GM19043 (cell line): ENCODE measurements around the gene NDUFS6.
"Not testable (repeated sequence)": the region's sequence is repeated elsewhere in the genome, so short reads cannot be mapped to it uniquely, and the experiment has no call there.

Experiments used
- ATAC-seq: cut with Tn5 transposase; IDR thresholded peaks from one replicate; pipeline ENCODE4 v1.9.1; 2021; ENCODE audit warnings: low read depth; ENCODE audit not compliant: unreplicated experiment

Gene NDUFS6

GRCh38 chr5:1814183-1815020 lies 13.2 kb downstream of the NDUFS6 start:
- ATAC-seq, result no peak

DNA sequence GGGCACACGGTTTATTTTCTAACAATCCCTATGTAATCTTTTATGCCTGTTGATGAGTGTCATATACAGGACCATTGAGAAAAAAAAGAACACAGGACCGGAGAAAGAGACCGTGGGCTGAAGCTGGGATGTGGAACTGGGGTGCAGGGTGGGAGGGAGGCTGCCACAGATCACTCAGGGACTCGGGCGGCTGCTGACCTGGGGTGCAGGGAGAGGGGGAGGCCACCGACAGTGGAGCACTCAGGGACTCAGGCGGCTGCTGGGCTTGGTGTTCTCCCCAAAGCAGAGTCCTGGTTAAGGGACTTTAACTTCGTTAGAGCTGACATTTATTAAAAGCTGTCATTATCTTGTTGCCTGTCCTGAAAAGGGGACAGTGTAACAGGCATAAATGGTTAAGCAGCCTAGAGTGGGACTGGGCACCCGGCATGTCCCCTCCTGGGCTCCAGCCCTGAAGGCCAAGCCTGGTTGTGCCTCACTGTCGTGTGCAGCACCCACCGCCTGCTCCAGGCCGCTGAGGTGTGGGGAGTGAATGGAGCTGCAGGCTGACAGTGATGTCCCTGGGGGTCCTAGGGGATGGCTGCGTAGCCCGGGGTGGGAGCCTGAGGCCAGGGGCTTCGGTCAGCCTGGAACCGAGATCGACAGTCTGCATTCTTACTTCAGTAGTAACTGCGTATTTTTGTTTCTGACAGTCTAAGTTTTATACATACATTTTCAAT lies 14.0 kb downstream of the NDUFS6 start:
- ATAC-seq, result no peak

- no peak for ATAC-seq
Observed at GRCh38 chr5:1815881-1816292, 14.7 kb downstream of the NDUFS6 start.

DNA sequence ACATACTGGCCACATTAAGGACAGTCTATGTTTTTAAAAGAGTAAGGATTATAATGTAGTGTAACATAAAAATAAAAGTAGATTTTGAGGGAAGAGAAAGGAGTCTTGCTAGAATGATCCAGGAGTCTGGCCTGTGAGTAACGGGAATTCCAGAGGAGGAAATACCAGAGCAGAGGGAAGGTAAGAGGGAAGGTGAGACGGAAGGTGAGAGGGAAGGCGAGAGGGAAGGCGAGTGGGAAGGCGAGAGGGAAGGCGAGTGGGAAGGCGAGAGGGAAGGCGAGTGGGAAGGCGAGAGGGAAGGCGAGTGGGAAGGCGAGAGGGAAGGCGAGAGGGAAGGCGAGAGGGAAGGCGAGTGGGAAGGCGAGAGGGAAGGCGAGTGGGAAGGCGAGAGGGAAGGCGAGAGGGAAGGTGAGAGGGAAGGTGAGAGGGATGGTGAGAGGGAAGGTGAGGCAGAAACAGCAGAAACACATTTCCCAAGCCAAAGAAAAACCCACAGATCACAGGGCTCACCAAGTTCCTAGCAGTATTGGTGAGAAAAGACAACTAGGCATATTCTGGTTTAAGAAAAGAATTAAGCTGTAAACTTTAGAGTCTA lies 15.4 kb downstream of the NDUFS6 start:
- ATAC-seq, result not testable (repeated sequence)

DNA sequence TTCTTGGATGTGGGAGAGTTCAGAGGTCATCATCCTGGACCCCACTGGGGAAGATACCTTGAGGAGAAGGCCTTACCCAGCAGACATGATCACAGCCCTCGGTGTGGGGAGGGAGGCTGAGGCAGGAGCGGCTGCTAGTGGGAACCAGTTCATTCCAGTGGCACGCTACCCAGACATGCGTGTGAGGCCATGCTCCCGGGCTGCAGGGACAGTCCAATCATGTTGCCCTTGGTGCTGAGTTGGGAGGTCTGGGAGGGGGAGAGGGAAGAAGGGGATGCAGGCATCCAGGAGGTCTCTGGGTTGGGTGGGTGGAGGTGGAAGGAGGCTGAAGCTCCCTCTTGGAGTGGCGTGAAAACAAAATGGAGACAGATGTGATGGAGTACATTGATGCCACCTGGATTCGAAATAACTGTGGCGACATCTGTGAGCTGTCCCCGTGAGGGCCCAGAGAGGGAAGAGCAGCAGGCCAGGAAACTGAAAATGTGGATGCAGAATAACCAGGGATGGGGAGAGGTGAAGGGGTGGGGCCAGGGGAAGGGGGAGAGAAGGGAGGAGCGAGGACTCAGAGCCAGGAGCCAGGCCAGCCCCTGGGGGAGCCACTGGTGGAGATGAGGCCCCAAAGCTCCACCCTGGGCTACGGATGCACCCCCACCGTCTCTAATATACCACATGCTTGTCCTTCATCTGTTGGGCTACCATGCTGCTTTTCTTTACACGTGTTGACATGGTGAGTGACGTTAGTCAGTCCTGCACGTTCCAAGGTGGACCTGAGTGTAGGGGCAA lies 16.2 kb downstream of the NDUFS6 start:
- no peak for ATAC-seq

DNA sequence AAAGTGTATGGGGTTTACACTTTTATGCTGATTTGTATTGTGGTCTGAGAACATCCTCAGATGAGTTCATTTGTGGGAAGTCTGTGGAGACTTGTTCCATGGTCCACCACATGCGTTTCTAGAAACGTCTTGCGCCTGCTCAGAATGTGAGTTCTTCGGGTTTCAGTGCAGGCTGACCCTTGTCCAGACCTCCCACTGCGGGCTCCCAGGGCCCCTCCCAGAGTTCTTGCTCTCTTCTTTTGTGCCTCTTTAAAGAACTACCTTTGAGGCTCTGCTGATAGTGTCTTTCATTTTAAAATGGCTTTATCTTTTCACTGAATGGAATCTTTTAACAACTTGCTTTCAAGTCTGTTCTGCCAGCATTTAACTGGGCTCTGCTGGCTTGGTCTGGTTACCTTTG lies 17.6 kb downstream of the NDUFS6 start:
- no peak for ATAC-seq

GRCh38 chr5:1819458-1819857 lies 18.3 kb downstream of the NDUFS6 start:
- ATAC-seq, result no peak

DNA sequence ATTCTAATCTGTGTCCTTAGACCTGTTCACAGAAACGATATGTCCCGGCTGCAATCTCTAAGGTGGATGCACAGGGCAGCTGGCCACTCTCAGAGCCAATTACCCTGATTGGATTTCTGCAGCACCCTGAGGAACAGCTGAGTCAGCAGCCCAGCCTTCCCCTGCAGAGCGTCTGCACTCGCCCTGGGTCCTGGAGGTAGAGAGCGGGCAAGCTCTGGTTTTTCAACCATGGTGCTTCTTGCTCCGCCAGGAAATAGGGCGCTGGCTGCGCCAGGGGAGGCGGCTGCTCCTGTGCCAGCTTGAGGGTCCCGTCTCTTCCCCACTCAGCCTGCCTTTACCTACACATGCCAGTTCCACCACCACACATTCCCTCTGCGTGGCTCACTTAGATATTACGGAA lies 19.2 kb downstream of the NDUFS6 start:
- ATAC-seq, result no peak

- no peak for ATAC-seq
Observed at GRCh38 chr5:1820926-1821325, 19.7 kb downstream of the NDUFS6 start.

DNA sequence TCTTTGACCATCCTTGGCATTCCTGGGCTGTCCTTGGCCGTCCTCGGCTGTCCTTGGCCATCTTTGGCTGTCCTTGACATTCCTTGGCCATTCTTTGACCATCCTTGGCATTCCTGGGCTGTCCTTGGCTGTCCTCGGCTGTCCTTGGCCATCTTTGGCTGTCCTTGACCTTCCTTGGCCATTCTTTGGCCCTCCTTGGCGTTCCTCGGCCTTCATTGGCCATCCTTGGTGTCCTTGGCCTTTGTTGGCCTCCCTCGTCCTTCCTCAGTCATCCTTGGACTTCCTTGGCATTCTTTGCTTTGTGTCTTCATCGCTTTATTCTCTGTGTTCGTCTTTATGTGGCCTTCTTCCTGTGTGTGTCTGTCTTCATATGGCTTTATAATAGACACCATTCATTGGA lies 20.7 kb downstream of the NDUFS6 start:
- ATAC-seq, result no peak

DNA sequence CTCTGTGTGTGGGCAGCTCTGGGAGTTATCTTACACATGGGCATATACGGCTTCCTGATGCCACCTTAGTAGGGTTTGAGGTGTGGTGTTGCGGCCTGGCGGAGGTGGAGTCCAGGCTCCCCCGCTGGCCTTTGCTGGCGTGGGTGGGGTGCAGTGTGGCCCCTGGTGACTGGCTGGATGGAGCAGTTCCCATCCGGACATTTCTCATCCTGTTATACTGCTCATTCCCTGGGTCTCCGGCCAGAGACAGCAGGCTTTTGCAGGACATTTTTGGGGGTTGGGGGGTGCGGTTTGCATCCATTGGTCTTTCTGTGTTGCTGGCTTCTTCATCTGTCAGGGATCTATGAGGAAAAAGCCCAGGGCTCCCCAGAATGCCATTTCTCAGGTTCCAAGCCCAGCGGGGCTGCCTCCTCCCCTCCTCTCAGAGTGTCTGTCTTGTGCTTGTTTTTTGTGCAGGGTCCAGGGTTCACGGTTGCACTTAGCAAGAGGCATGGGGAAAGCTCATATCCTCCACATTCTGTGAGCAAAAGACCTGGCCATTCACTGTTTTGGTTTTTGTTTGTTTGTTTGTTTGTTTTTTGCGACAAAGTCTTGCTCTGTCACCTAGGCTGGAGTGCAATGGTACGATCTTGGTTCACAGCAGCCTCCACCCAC lies 22.3 kb downstream of the NDUFS6 start:
- no peak for ATAC-seq

DNA sequence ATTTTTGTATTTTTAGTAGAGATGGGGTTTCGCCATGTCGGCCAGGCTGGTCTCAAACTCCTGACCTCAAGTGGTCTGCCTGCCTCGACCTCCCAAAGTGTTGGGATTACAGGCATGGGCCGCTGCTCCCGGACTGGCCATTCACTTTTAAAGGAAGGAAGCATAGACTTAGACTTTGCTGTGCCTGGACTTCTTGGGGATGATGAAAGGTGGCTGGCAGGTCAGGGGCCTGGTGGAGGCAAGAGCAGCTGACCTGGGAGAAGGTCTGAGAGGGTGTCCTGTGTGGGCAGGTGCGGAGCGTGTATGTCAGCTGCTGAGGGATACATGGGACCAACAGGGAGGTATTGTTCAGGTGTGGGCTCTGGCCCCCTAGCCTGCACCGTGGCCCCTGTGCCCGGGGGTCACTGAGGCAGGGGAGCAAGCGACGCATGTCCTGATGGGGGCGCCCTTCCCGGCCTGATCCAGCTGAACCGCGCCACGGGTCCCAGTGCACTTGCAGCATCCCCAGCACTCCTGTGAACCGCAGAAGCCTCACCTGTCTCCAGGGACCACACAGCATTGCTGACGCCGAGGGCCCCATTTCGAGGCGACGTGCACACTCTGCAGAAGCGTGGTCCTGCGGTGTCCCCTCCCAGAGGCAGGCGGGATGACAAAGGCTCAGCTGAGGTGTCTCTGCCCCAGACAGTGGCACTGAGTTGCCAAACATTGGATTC lies 23.1 kb downstream of the NDUFS6 start:
- ATAC-seq, result no peak

DNA sequence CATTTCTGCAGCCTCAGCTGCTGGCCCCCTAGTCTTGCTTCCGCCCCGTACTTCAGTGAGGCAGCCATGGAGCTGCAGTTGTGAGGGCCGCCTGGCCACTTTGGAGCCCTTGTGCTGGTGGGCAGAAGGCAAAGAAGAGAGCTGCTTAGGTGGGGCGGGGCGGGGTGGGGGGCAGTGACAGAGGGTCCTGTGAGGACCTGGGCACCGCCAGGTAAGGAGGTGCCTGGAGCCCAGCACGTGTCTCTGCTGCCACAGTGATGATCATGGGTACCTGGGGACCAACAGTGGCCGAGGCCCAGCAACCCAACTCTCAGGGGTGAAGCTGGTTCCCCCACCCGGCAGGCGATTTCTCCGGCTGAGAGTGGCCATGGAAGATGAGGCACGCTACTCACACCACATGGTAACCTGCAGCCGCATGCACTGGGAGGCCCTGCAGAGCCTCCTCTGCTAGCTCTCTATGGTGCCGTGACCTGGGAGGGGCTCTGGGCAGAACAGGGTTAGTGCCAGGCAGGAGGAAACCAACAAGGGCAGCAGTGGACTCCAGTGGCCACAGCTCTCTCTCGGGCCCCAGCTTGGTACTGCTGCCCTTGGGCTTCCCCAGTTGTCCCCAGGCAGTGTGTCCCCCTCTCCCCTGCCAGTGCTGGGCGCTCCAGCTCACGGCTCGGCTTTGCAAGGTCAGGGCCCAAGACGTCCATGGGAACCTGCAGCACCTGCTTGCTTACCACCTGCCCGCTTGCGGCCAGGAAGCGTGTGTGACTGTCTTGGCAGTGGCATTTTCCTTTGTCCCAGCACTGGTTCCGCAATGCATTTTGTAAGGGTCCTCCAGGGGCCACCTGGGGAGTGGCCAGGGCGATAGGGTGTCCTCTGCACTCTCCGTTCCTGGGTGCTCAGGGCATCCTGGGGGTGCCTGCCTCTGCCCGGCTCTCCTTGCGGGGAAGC lies 24.0 kb downstream of the NDUFS6 start:
- no peak for ATAC-seq

DNA sequence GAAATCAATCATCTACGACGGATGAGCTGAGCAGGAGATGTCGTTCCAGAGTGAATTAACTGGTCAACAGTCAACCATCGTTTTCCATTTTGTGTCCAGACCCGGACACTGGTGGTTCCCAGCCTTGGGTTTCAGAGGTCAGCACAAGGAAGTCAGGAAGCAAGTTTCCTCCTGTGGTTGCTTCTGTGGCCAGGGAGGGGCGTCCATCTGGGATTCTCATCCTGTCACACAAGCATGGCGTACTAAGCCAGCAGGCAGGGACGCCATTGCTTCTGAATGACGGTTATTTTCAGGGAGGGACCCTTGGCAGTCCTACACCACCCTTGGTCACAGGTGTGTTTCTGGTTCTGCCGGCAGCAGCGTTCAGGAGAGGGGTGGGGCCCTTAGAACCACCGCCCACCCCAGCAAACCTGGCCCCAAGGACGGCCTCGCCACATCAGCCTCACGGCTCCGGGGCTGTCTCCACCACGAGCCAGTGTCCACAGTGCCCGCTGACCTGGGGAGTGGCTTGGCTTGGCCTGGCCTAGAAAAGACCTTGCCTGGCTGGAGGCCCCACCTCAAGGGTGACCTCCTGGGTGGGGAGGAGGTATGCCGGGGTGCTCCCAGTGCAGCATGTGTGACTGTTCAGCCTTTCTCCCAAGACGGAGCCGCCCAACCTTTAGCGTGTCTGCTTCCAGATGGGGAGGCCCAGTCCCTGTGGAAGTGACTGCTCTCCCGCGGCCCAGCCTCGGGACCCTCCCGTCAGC lies 25.2 kb downstream of the NDUFS6 start:
- ATAC-seq, result no peak

- no peak for ATAC-seq
Observed at GRCh38 chr5:1827025-1827885, 26.0 kb downstream of the NDUFS6 start.

DNA sequence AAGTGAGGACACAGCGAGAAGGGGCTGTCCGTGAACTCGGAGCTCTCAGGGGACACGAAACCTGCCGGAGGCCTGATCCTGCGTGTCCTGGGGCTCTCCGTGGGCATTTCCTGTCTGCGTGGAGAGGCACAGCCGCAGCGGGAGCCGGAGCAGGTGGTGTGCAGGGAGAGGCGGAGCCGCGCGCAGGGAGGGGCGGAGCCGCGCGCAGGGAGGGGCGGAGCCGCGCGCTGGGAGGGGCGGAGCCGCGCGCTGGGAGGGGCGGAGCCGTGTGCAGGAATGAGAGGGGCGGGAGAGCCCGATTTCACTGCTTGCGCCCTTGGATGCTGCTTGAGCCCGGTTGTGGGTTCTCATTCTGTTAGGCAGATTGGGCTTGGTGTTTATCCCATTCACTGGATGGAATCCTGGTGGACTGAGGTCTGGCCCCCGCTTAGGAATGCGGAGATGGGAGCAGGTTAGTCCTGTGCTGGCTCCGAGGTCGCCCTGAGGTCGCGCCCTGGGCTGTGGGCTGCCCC lies 26.7 kb downstream of the NDUFS6 start:
- no peak for ATAC-seq
